ENCODE measurements around the gene TMEM218. TPM values are rescaled to one million over a fixed set of nuclear protein-coding genes. Genes with fewer than 3 reads are reported as not detected.

The TMEM218 gene
- total and polyA plus RNA-seq, 10 of the 15 experiments (the other 5 are each of a cell fraction or from before 2014, with no cell fraction given), result 11.2 to 50.3 (median 28.8) TPM

GRCh38 chr11:125062931-125063428 lies 48.4 kb downstream of the TMEM218 start, which contains the start of gene SLC37A2 (continued):
- TF ChIP-seq CBX3 (IDR thresholded peaks at IDR 0.05; ENCODE audit: borderline replicate concordance, low read depth), result no peak
- TF ChIP-seq STAT3 (IDR thresholded peaks at IDR 0.05; ENCODE audit: low read depth, low read length), result no peak
- TF ChIP-seq PBX3 (IDR thresholded peaks at IDR 0.05; ENCODE audit: insufficient replicate concordance, low read depth, low read length), result no peak
- no peak for TF ChIP-seq RAD51 (IDR thresholded peaks at IDR 0.05)
- TF ChIP-seq ATF3 (IDR thresholded peaks at IDR 0.05; ENCODE audit: borderline replicate concordance, extremely low read depth, low read depth, low read length), result no peak
- TF ChIP-seq ATF7 (IDR thresholded peaks at IDR 0.05; ENCODE audit: low read depth), result peak; percentile 79
- TF ChIP-seq NFYA (IDR thresholded peaks at IDR 0.05; ENCODE audit: borderline replicate concordance, low read depth, low read length), result no peak
- TF ChIP-seq TAF1 (IDR thresholded peaks at IDR 0.05; ENCODE audit: borderline replicate concordance, low read depth, low read length), result peak; percentile 58; the same call in 1 of the 2 replicates
- TF ChIP-seq ZBTB11 (CRISPR knock-in tag; IDR thresholded peaks at IDR 0.05), result no peak
- TF ChIP-seq CREB1 (IDR thresholded peaks at IDR 0.05; ENCODE audit: low read depth), result peak; percentile 86
- TF ChIP-seq ZZZ3 (IDR thresholded peaks at IDR 0.05; ENCODE audit: control insufficient read depth, insufficient read length, low read depth), result no peak
- TF ChIP-seq SMAD5 (IDR thresholded peaks at IDR 0.05; ENCODE audit: low read depth), result no peak
- TF ChIP-seq POLR2A (IDR thresholded peaks at IDR 0.05; ENCODE audit: low read depth, low read length), result peak; percentile 94
- TF ChIP-seq ZNF622 (IDR thresholded peaks at IDR 0.05), result no peak
- TF ChIP-seq MEF2A (IDR thresholded peaks at IDR 0.05; ENCODE audit: insufficient read depth, low read depth, low read length), result no peak
- peak; percentile 86 for TF ChIP-seq NKRF (conservative IDR thresholded peaks at IDR 0.05)
- TF ChIP-seq IRF4 (IDR thresholded peaks at IDR 0.05; ENCODE audit: low read depth, low read length), result peak; percentile 90
- no peak for TF ChIP-seq PAX8 (IDR thresholded peaks at IDR 0.05)
- TF ChIP-seq CEBPB (IDR thresholded peaks at IDR 0.05; ENCODE audit: borderline replicate concordance in 1 of 2, low read depth in 2 of 2, low read length in 2 of 2), result no peak
- TF ChIP-seq SREBF1 (IDR thresholded peaks at IDR 0.05; ENCODE audit: low read length), result no peak
- TF ChIP-seq RFX5 (IDR thresholded peaks at IDR 0.05; ENCODE audit: low read depth, low read length), result 0 out of 2 replicates have a peak, but pooled peaks have one; percentile 26
- no peak for TF ChIP-seq PML (IDR thresholded peaks at IDR 0.05; ENCODE audit: low read length)
- TF ChIP-seq RELB (IDR thresholded peaks at IDR 0.05; ENCODE audit: low read depth), result no peak; the same call in 1 of the 2 replicates
- no peak for TF ChIP-seq SRF (IDR thresholded peaks at IDR 0.05; ENCODE audit: low read depth in 2 of 2, low read length in 2 of 2)
